Left hindlimb (tissue), 1 donor: ENCODE data around the gene CTAG1A.
"Not testable (repeated sequence)": the region's sequence is repeated elsewhere in the genome, so short reads cannot be mapped to it uniquely, and the experiment has no call there.

Experiments
- DNase-seq: peaks from one replicate; pipeline ENCODE4 v3.0.0-alpha.2; 2018

CTAG1A gene

GRCh38 chrX:154620767-154621414, 36.0 kb downstream of the CTAG1A start:
- DNase-seq: not testable (repeated sequence)

- DNase-seq: not testable (repeated sequence)
Observed at GRCh38 chrX:154628960-154629359, 44.0 kb downstream of the CTAG1A start.

- DNase-seq: not testable (repeated sequence)
Observed at GRCh38 chrX:154630949-154631348, 46.0 kb downstream of the CTAG1A start.

- DNase-seq: not testable (repeated sequence)
Observed at GRCh38 chrX:154633661-154634060, 48.7 kb downstream of the CTAG1A start.
